ENCODE results near the gene NUAK2.

- TF ChIP-seq POLR2A (IDR thresholded peaks at IDR 0.05) (no peak), EP300 (IDR thresholded peaks at IDR 0.05) (no peak)
Observed at GRCh38 chr1:205260948-205261732, 60.4 kb downstream of the NUAK2 start.

All from ovary (tissue), 1 donor.